ENCODE data around the gene SIRT3.
A peak's percentile ranks its signal among the peaks of the same experiment; 100 is the strongest.
"Not testable (repeated sequence)": the region's sequence is repeated elsewhere in the genome, so short reads cannot be mapped to it uniquely, and the experiment has no call there.

SIRT3 gene

DNA sequence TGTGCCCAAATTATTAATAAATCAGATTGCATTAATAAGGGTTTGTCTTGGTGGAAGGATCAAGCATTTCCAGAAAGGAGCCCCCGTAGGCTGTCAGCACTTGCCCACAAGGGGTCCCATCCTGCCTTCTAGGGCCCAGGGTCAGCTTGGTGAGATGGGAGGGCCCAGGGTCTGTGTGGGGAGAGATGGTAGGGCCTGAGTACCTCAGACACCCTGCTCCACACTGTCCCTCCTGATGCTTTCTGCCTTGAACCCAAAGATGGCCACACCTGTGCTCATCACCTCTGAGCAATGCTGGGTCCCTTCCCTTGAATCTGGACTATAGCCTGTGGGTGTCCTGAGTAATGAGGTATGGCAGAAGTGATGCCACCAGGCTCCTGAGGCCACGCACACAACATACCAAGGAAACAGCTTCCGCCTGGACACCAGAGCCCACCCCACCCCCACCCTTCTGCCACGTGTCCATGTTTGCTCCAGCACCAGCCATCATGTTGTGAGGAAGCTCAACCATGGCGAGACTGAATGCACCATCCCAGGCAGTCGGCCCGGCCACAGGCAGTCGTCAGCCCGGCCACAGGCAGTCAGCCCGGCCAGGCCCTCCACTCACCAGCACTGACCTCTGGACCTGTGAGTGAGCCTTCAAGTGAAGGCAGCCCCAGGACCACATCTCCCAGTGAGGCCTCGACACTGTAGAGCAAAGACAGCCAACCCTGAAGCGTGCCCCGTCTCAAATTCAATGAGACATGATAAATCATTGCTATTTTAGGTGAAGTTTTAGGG lies 35.7 kb downstream of the SIRT3 start:
- DNase-seq: no peak

GRCh38 chr11:199782-200181 lies 36.4 kb downstream of the SIRT3 start:
- DNase-seq: no peak

- no peak for DNase-seq
These were observed 37.0 kb downstream of the SIRT3 start for GRCh38 chr11:199004-199581.

DNA sequence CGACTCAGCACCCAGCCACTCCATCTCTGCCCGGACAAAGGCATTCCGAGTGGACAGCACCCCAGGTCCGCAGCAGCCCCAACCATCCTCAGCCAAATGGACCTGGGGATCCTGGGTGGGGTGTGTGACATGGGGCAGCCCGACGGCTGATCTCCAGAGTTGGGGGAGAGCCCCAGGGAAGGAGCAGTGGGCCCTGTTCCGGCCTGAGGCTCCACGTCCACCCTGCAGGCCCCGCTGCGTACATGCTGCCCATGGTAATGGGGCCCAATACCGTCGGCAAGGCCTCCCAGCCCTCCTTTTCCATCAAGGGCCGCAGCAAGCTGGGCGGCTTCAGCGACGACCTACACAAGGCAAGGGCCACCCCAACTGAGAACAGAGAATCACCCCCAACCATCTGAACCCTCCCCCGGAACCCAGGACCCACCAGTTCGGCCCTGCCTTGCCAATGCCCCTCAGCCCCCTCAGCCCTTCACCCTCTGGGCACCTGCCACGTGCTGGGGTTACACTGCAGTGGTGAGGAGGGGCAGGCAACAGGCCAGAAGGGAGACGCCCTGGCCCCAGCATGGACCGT lies 37.8 kb downstream of the SIRT3 start:
- DNase-seq: no peak

DNA sequence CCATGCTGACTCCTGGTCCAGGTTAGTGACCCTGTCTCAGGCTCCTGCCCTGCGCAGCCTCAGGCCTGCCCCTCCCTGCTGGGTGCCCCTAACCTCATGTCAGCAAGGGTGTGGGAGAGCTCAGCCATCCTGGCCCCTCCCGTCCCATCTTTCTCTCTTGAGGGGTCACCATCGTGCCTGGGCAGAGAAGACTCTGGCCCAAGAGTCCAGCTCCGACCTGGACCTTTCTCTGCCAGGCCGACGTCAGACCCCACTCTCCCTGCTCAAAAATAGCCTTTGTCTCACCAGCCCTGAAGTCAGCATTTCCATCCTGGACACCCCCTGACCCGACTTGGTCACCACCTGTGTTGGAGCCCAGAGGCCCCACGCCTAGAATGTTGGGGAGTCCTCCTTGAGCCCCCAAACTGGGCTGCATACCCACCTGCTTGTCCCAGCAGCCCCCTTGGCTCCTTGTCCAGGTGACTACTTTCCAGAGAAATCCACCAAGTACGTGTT lies 38.4 kb downstream of the SIRT3 start:
- no peak for DNase-seq

- no peak for DNase-seq
These were observed 39.1 kb downstream of the SIRT3 start for GRCh38 chr11:196786-197731.

- not testable (repeated sequence) for DNase-seq
These were observed 42.7 kb downstream of the SIRT3 start for GRCh38 chr11:193481-193880.

DNA sequence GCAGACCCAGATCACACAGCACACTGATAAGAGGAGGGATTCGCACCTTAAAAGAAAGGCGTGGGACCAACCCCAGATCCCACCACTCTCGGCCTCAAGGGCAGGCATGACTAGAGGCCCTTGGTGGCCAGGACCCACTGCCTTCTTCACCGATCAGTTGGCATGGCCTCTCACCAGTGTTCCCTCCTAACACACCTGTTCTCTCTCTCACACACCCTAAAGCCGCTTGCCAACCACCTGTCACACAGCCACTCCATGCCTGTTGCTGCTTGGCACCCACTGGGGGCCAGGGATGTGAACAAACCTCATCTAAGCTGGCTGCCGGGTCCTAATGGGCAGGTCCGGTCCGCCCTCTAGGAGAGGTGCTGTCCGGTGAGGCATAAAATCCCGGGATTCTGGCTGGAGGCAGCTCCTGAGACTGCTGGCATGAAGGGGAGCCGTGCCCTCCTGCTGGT lies 43.4 kb downstream of the SIRT3 start, which contains the start of gene SCGB1C1:
Gene SCGB1C1 (plus strand): TSS at position 405 of the 455 bp plus-strand sequence. CDS start 22 bp downstream, at position 427.
- not testable (repeated sequence) for DNase-seq

GRCh38 chr11:191490-192478 lies 44.4 kb downstream of the SIRT3 start:
- peak; percentile 32 for DNase-seq

DNA sequence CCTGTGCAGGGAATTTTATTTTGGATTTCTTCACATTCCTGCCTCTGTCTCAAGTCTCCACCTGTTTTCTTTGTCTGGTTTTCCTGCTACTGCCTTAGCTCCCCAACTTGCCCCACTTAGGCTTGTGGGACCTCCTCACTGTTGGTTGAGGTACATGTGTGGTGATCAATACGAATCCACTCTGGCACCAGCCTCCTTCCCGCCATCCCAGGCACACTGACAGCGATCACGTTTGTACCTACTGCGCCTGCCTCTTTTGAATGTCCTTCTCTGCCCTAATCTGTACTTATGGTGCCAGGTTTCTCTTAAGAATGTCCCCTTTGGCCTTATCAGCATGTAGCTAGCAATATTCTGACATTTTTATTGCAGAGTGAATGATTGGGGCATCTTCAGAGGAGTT lies 45.6 kb downstream of the SIRT3 start:
- not testable (repeated sequence) for DNase-seq

- not testable (repeated sequence) for DNase-seq
These were observed 46.3 kb downstream of the SIRT3 start for GRCh38 chr11:189843-190311.

- DNase-seq: not testable (repeated sequence)
These were observed 46.9 kb downstream of the SIRT3 start for GRCh38 chr11:189200-189783.

DNA sequence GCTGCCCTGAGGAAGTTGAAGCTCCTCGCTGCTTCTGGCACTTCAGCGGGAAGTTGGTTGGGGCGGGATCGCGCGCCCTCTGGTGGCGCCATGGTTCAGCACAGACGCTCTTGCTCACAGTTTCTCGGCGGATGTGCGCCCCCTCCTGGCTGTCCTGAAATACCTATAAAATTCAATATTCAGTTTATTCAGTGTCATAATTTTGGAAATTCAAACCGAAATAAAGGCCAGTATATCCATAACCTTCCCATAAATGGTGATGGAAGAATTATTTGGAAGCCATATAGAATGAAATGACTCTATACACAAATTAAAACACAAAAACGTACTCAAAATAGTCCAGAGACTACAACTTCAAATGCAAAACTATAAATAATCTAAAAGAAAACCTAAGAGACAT lies 55.9 kb downstream of the SIRT3 start:
- not testable (repeated sequence) for DNase-seq

Measured in retina (tissue), 1 donor.